Natural killer cell (primary cell): ENCODE measurements around the gene PHF21A. TPM values are rescaled to one million over a fixed set of nuclear protein-coding genes. Genes with fewer than 3 reads are reported as not detected.

Experiments used
- ATAC-seq, 3 donors: fragments of 150-1000 bp in 2 of 3; fragments of 200-7000 bp in 1 of 3; cut with Tn5 transposase; 1 replicate in 1 of 3; 2 replicates in 2 of 3; pipeline ENCODE4 v1.10.0; 2021; ENCODE audit warnings: mild to moderate bottlenecking in 2 of 3, moderate library complexity in 2 of 3
- DNase-seq, 2 donors: peaks; one replicate each; pipeline versions ENCODE4 v3.0.0 to v3.0.0-alpha.2; 2013 to 2021; ENCODE audit warnings: mixed read lengths in 1 of 2
- H3K27ac ChIP-seq: one replicate; pipeline ENCODE4 v1.5.1; 2013; ENCODE audit warnings: mild to moderate bottlenecking, low read length
- H3K27me3 ChIP-seq: one replicate; pipeline ENCODE4 v1.6.1; 2013; ENCODE audit warnings: low read length; ENCODE audit not compliant: control insufficient read depth, insufficient read depth
- H3K36me3 ChIP-seq: one replicate; pipeline ENCODE4 v1.6.1; 2013; ENCODE audit warnings: low read length; ENCODE audit not compliant: control insufficient read depth, insufficient read depth
- H3K4me1 ChIP-seq: one replicate; pipeline ENCODE4 v1.6.1; 2013; ENCODE audit warnings: low read length; ENCODE audit not compliant: control insufficient read depth, insufficient read depth
- H3K4me3 ChIP-seq: one replicate; pipeline ENCODE4 v1.5.1; 2013; ENCODE audit warnings: low read length
- H3K9me3 ChIP-seq: one replicate; pipeline ENCODE4 v1.6.1; 2013; ENCODE audit warnings: low read length; ENCODE audit not compliant: control insufficient read depth, insufficient read depth
- H3K27ac Mint-ChIP-seq, 2 donors: one replicate each; pipeline ENCODE4 v1.8.0; 2022; ENCODE audit warnings: mild to moderate bottlenecking in 2 of 2, mixed read lengths in 2 of 2, moderate library complexity in 1 of 2
- H3K27me3 Mint-ChIP-seq, 2 donors: one replicate each; pipeline ENCODE4 v1.8.0; 2022; ENCODE audit warnings: low read depth in 2 of 2, mixed read lengths in 2 of 2
- H3K36me3 Mint-ChIP-seq: one replicate; pipeline ENCODE4 v1.8.0; 2022; ENCODE audit warnings: mixed read lengths
- H3K4me1 Mint-ChIP-seq, 2 donors: one replicate each; pipeline ENCODE4 v1.8.0; 2022; ENCODE audit warnings: mixed read lengths in 2 of 2
- H3K4me3 Mint-ChIP-seq: one replicate; pipeline ENCODE4 v1.8.0; 2022; ENCODE audit warnings: mild to moderate bottlenecking, moderate library complexity, mixed read lengths
- H3K9me3 Mint-ChIP-seq, 2 donors: one replicate each; pipeline ENCODE4 v1.8.0; 2022; ENCODE audit warnings: mixed read lengths in 2 of 2
- WGBS: methylation state at CpG from one replicate; pipeline ENCODE4 v1.1.7; 2013; ENCODE audit warnings: missing lambda C conversion rate; ENCODE audit not compliant: insufficient coverage; 5-methylcytosine and 5-hydroxymethylcytosine counted together
- intact Hi-C: fragments of 100-400 bp; cut with micrococcal nuclease; formaldehyde crosslinking; loops from one replicate; pipeline ENCODE4 v1.14.2; 2022
- total RNA-seq, 4 donors: library from RNA; stranded (reverse); fragments of 120-200 nt in 1 of 4; gene quantifications; one replicate each; pipeline versions ENCODE4 v1.2.3 to v1.2.4, GENCODE V29; 2013 to 2022
- TF ChIP-seq, protein P1 (sequence below): fragments of 200-600 bp; IDR thresholded peaks from one replicate; pipeline ENCODE4 v1.8.0; 2022; ENCODE audit warnings: antibody characterized with exemption

The PHF21A gene
- total RNA-seq, 3 donors from 2014 or later (not counting 1 experiment from before 2014, with no cell fraction given), result 138 to 147 (median 139) TPM

DNA sequence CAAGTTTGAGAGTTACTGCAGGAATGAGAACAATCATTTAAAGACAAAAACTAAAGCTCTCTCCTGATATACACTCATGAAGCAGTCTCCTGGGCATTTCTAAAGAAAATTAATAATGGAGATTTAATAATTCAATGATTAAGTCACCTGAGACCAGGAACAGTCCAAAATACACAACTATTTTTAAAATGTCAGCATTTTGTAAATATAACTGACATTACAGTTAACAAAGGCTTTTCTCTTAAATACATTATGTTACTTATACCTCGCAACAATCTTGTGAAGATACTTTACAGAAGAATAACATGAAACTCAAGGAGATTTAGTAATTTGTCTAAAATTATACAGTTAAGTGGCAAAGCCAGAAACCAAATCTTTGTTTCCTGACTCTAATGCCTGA lies 111.2 kb downstream of the PHF21A start:
- Mint-ChIP-seq H3K27ac (no peak overlapping the region), H3K36me3 (no peaks in the 10 kb centered on the region), H3K9me3 (peaks cover 0 to 2% of the 10 kb centered on the region in 2 donors), H3K27me3 (no peaks in the 10 kb centered on the region), H3K4me3 (no peak overlapping the region), H3K4me1 (peaks cover 24 to 27% of the 10 kb centered on the region in 2 donors)
- ATAC-seq, result no peak
- H3K27ac ChIP-seq, result no peak overlapping the region
- WGBS, result no CpG with 5 or more reads among the region's 1 CpG
- H3K4me3 ChIP-seq, result no peak overlapping the region
- no peak for DNase-seq
- intact Hi-C loops, result no loop called here
- TF ChIP-seq, protein P1, sequence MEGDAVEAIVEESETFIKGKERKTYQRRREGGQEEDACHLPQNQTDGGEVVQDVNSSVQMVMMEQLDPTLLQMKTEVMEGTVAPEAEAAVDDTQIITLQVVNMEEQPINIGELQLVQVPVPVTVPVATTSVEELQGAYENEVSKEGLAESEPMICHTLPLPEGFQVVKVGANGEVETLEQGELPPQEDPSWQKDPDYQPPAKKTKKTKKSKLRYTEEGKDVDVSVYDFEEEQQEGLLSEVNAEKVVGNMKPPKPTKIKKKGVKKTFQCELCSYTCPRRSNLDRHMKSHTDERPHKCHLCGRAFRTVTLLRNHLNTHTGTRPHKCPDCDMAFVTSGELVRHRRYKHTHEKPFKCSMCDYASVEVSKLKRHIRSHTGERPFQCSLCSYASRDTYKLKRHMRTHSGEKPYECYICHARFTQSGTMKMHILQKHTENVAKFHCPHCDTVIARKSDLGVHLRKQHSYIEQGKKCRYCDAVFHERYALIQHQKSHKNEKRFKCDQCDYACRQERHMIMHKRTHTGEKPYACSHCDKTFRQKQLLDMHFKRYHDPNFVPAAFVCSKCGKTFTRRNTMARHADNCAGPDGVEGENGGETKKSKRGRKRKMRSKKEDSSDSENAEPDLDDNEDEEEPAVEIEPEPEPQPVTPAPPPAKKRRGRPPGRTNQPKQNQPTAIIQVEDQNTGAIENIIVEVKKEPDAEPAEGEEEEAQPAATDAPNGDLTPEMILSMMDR, result no peak
- no peaks in the 10 kb centered on the region for H3K36me3 ChIP-seq
- no peaks in the 10 kb centered on the region for H3K4me1 ChIP-seq
- H3K27me3 ChIP-seq, result no peaks in the 10 kb centered on the region
- H3K9me3 ChIP-seq, result no peaks in the 10 kb centered on the region

- no CpG with 5 or more reads among the region's 2 CpGs for WGBS
- H3K4me3 Mint-ChIP-seq, result no peak overlapping the region
- H3K4me1 Mint-ChIP-seq, result peaks cover 28 to 31% of the 10 kb centered on the region in 2 donors
- TF ChIP-seq, protein P1, result no peak
- H3K9me3 Mint-ChIP-seq, result no peaks in the 10 kb centered on the region
- H3K4me1 ChIP-seq, result no peaks in the 10 kb centered on the region
- ATAC-seq, result no peak
- no peaks in the 10 kb centered on the region for H3K36me3 Mint-ChIP-seq
- H3K27ac ChIP-seq, result no peak overlapping the region
- intact Hi-C loops, result loop anchor here (5.0 to 10.0 kb wide), 2 partner anchors 135 to 162 kb away; partner anchors contain the start of gene CRY2
- H3K27ac Mint-ChIP-seq, result no peak overlapping the region
- H3K36me3 ChIP-seq, result no peaks in the 10 kb centered on the region
- no peaks in the 10 kb centered on the region for H3K27me3 ChIP-seq
- H3K9me3 ChIP-seq, result no peaks in the 10 kb centered on the region
- no peak for DNase-seq
- H3K27me3 Mint-ChIP-seq, result no peaks in the 10 kb centered on the region
- no peak overlapping the region for H3K4me3 ChIP-seq
Measured at GRCh38 chr11:46009647-46010046, 111.6 kb downstream of the PHF21A start.

DNA sequence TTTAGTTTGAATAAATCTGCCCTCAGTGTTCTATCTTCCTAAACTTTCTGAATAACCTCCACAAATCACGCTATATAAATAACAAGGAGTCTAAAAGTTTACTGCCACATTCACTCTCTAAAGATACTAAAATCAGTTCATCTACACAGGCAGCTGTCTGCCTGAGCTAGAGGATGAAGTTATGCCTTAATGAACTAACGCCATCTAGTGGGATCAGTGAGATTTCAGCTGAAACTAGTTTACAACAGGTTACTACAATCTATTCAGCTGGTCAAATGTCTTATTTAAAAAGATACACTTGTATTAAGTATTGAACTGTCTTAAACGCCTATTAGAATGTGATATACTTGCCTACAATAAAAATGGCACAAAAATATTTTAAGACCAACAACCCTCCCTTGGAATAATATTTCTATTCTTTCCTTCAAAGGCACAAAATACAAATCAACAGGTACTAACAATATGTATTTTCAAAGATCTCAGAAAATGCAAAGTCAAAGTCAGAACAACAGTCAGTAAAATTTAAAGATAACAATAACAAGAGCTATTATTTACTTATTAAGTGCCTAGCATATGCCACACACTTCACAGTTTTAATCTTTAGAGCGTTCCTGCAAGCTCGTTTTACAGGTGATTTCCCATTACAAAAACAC lies 114.7 kb downstream of the PHF21A start:
- intact Hi-C loops, result loop anchor here (1.0 to 10.0 kb wide), 3 partner anchors 41 to 159 kb away; partner anchors contain the start of gene CRY2
- Mint-ChIP-seq H3K4me3 (no peak overlapping the region), H3K9me3 (no peaks in the 10 kb centered on the region), H3K27me3 (no peaks in the 10 kb centered on the region), H3K27ac (peak overlapping the region; percentile 6 to 67), H3K36me3 (no peaks in the 10 kb centered on the region), H3K4me1 (peaks cover 18 to 21% of the 10 kb centered on the region in 2 donors)
- no peak overlapping the region for H3K27ac ChIP-seq
- no peak overlapping the region for H3K4me3 ChIP-seq
- no peaks in the 10 kb centered on the region for H3K9me3 ChIP-seq
- ATAC-seq (peak; percentile 79 to 87 (median 83)), DNase-seq (peak in 1 of 2 donors; percentile 78)
- 66% methylated on average over 3 of the region's 5 CpGs for WGBS
- no peaks in the 10 kb centered on the region for H3K4me1 ChIP-seq
- TF ChIP-seq, protein P1, result peak; percentile 71
- no peaks in the 10 kb centered on the region for H3K36me3 ChIP-seq
- H3K27me3 ChIP-seq, result no peaks in the 10 kb centered on the region

DNA sequence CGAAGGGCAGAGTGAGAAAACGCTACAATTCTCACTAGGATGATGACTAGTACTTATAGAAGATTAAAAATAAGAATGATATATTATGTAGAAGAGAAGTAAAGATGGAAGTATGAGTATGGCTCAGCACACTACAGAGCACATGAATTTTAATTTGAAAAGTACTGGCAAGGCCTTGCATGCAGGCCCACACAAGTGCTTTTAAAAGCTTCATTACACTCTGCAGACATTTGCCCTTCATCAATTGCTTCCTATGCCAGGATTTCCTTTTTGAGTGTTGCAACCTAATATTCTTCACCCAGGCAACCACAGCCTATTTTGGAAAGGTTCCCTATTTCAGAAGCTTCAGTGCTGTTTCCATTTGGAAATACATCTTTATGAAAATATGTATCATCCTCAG lies 117.7 kb downstream of the PHF21A start:
- H3K27me3 Mint-ChIP-seq, result no peaks in the 10 kb centered on the region
- Histone ChIP-seq H3K4me3 (no peak overlapping the region), H3K4me1 (no peaks in the 10 kb centered on the region), H3K27me3 (no peaks in the 10 kb centered on the region), H3K27ac (no peak overlapping the region), H3K36me3 (no peaks in the 10 kb centered on the region), H3K9me3 (no peaks in the 10 kb centered on the region)
- H3K4me3 Mint-ChIP-seq, result no peak overlapping the region
- TF ChIP-seq, protein P1, result no peak
- H3K27ac Mint-ChIP-seq, result no peak overlapping the region
- H3K4me1 Mint-ChIP-seq, result peaks cover 27 to 30% of the 10 kb centered on the region in 2 donors
- DNase-seq, result no peak
- no peaks in the 10 kb centered on the region for H3K9me3 Mint-ChIP-seq
- intact Hi-C loops, result loop anchor here (10.0 kb wide), 1 partner anchor 129 kb away; no protein-coding TSS in a partner anchor
- 93% methylated on average over 2 of the region's 2 CpGs for WGBS
- no peak for ATAC-seq
- H3K36me3 Mint-ChIP-seq, result no peaks in the 10 kb centered on the region
